IMR-90 (cell line): ENCODE measurements around the gene MARCHF6. TPM values are rescaled to one million over a fixed set of nuclear protein-coding genes. Genes with fewer than 3 reads are reported as not detected.

Experiments
- ATAC-seq: fragments of 200-7000 bp; cut with Tn5 transposase; 2 replicates; pipeline ENCODE4 v1.9.1; 2020; ENCODE audit warnings: low read depth, mild to moderate bottlenecking, moderate library complexity
- BruUV-seq: library from RNA; stranded (reverse); fragments of 400-500 nt; replicated peaks from 2 replicates; lab custom pipeline; 2021; lab: Mats Ljungman, UMichigan
- CTCF ChIA-PET: fragments of 300-600 bp; formaldehyde crosslinking; extraction: SDS; loops from one replicate; lab custom pipeline; 2021; ENCODE audit warnings: antibody characterized with exemption; lab: Yijun Ruan, JAX
- POLR2A ChIA-PET: fragments of 300-600 bp; sonication (Branson Sonifier 250); formaldehyde crosslinking; loops from one replicate; lab custom pipeline; 2022; ENCODE audit warnings: antibody characterized with exemption; ENCODE audit not compliant: unreplicated experiment; lab: Charles Lee
- DNase-seq: peaks from one replicate; pipeline ENCODE4 v3.0.0; 2013
- H2AFZ ChIP-seq: replicated peaks from 2 replicates; pipeline ENCODE3; 2013; ENCODE audit warnings: low read length, mild to moderate bottlenecking; ENCODE audit not compliant: poor library complexity
- H2AK5ac ChIP-seq: 2 replicates; pipeline ENCODE4 v1.6.1; 2013; ENCODE audit warnings: low read depth, low read length, inconsistent platforms
- H2AK9ac ChIP-seq: replicated peaks from 2 replicates; pipeline ENCODE3; 2013; ENCODE audit warnings: mild to moderate bottlenecking, low read depth, low read length, moderate library complexity; ENCODE audit not compliant: poor library complexity
- H2BK120ac ChIP-seq: 2 replicates; pipeline ENCODE4 v1.6.1; 2013; ENCODE audit warnings: low read depth, low read length, inconsistent platforms
- H2BK15ac ChIP-seq: 3 replicates; pipeline ENCODE4 v1.6.1; 2013; ENCODE audit warnings: low read depth, low read length, inconsistent platforms
- H2BK20ac ChIP-seq: 2 replicates; pipeline ENCODE4 v1.6.1; 2013; ENCODE audit warnings: low read depth, mild to moderate bottlenecking, inconsistent platforms, low read length, moderate library complexity
- H2BK5ac ChIP-seq: 2 replicates; pipeline ENCODE4 v1.6.1; 2013; ENCODE audit warnings: mild to moderate bottlenecking, low read depth, low read length, inconsistent platforms; ENCODE audit not compliant: poor library complexity, severe bottlenecking
- H3K14ac ChIP-seq: replicated peaks from 2 replicates; pipeline ENCODE4 v1.6.1; 2013; ENCODE audit warnings: low read depth, low read length, inconsistent platforms
- H3K18ac ChIP-seq: 2 replicates; pipeline ENCODE4 v1.6.1; 2013; ENCODE audit warnings: low read depth, low read length, control low read depth
- H3K23ac ChIP-seq: 2 replicates; pipeline ENCODE4 v1.6.1; 2013; ENCODE audit warnings: low read depth, low read length, inconsistent platforms
- H3K27ac ChIP-seq: 2 replicates; pipeline ENCODE4 v1.5.1; 2013; ENCODE audit warnings: mild to moderate bottlenecking, control low read depth, low read length; ENCODE audit not compliant: insufficient read depth
- H3K27me3 ChIP-seq: 2 replicates; pipeline ENCODE4 v1.6.1; 2013; ENCODE audit warnings: low read length; ENCODE audit not compliant: control insufficient read depth, insufficient read depth
- H3K36me3 ChIP-seq: 2 replicates; pipeline ENCODE4 v1.6.1; 2013; ENCODE audit warnings: low read length, mixed read lengths; ENCODE audit not compliant: control insufficient read depth, insufficient read depth
- H3K4ac ChIP-seq: 2 replicates; pipeline ENCODE4 v1.6.1; 2013; ENCODE audit warnings: low read depth, low read length, inconsistent platforms
- H3K4me1 ChIP-seq: 2 replicates; pipeline ENCODE4 v1.6.1; 2013; ENCODE audit warnings: low read length, mixed read lengths; ENCODE audit not compliant: control insufficient read depth, insufficient read depth
- H3K4me2 ChIP-seq: 2 replicates; pipeline ENCODE4 v1.6.1; 2013; ENCODE audit warnings: low read depth, mild to moderate bottlenecking, control low read depth, low read length, moderate library complexity
- H3K4me3 ChIP-seq: 2 replicates; pipeline ENCODE4 v1.5.1; 2013; ENCODE audit warnings: low read depth, mild to moderate bottlenecking, control low read depth, low read length, moderate library complexity; ENCODE audit not compliant: insufficient read depth
- H3K56ac ChIP-seq: 2 replicates; pipeline ENCODE4 v1.6.1; 2013; ENCODE audit warnings: low read length, inconsistent platforms; ENCODE audit not compliant: insufficient read depth; ENCODE audit errors: extremely low read depth
- H3K79me1 ChIP-seq, 2 experiments: 2 replicates each; pipeline ENCODE4 v1.6.1; 2013; ENCODE audit warnings: low read length in 2 of 2, inconsistent platforms in 1 of 2, low read depth in 1 of 2
- H3K9ac ChIP-seq: 2 replicates; pipeline ENCODE4 v1.6.1; 2013; ENCODE audit warnings: low read depth, low read length, control low read depth
- H3K9me1 ChIP-seq: 2 replicates; pipeline ENCODE4 v1.6.1; 2013; ENCODE audit warnings: low read length, inconsistent platforms; ENCODE audit not compliant: insufficient read depth
- H3K9me3 ChIP-seq: 2 replicates; pipeline ENCODE4 v1.6.1; 2013; ENCODE audit warnings: low read length; ENCODE audit not compliant: control insufficient read depth, insufficient read depth
- H4K20me1 ChIP-seq: 2 replicates; pipeline ENCODE4 v1.6.1; 2013; ENCODE audit warnings: low read length, inconsistent platforms; ENCODE audit not compliant: insufficient read depth
- H4K5ac ChIP-seq: 2 replicates; pipeline ENCODE4 v1.6.1; 2013; ENCODE audit warnings: mild to moderate bottlenecking, low read depth, low read length, control low read depth
- H4K8ac ChIP-seq, 2 experiments: 2 replicates each; pipeline ENCODE4 v1.6.1; 2013; ENCODE audit warnings: low read depth in 2 of 2, low read length in 2 of 2, control low read depth in 1 of 2, inconsistent platforms in 1 of 2
- H4K91ac ChIP-seq: 2 replicates; pipeline ENCODE4 v1.6.1; 2013; ENCODE audit warnings: low read depth, low read length, inconsistent platforms; ENCODE audit not compliant: insufficient read depth
- CHD1 ChIP-seq: IDR thresholded peaks from 2 replicates; pipeline ENCODE4 v1.6.1; 2012; ENCODE audit warnings: low read depth, low read length, improper control_type of control experiment
- RAD21 ChIP-seq: IDR thresholded peaks from 2 replicates; pipeline ENCODE4 v1.6.1; 2012; ENCODE audit warnings: low read length, improper control_type of control experiment
- WGBS, 2 experiments: methylation state at CpG; one replicate each; pipeline versions ENCODE4 v1.1.5 to v1.1.7; 2013; ENCODE audit warnings: missing lambda C conversion rate in 2 of 2; ENCODE audit not compliant: insufficient read length in 1 of 2; ENCODE audit errors: extremely low coverage in 2 of 2; 5-methylcytosine and 5-hydroxymethylcytosine counted together
- dilution Hi-C: fragments of 300-500 bp; cut with HindIII; formaldehyde crosslinking; loops from one replicate; pipeline ENCODE4 v1.14.3; 2018; ENCODE audit warnings: low sequenced_read_pairs; ENCODE audit not compliant: unreplicated experiment
- in situ Hi-C: fragments of 300-500 bp; cut with MboI; formaldehyde crosslinking; loops from 3 replicates; pipeline ENCODE4 v1.14.3; 2019; ENCODE audit warnings: low sequenced_read_pairs, inconsistent platforms, mixed read lengths
- intact Hi-C: fragments of 100-400 bp; cut with micrococcal nuclease; formaldehyde crosslinking; loops from 2 replicates; pipeline ENCODE4 v1.10.0; 2022
- polyA plus RNA-seq, 3 experiments: library from polyadenylated mRNA; depleted of rRNA; stranded (reverse); fragments of >200 nt; gene quantifications; 2 replicates each; pipeline ENCODE4 v1.2.3, GENCODE V29; 2012; ENCODE audit warnings: low replicate concordance in 1 of 3
- total RNA-seq: library from RNA; depleted of rRNA; stranded (reverse); fragments of >200 nt; gene quantifications from 2 replicates; pipeline ENCODE4 v1.2.3, GENCODE V29; 2012
- TF ChIP-seq, protein P1 (sequence below): conservative IDR thresholded peaks from 2 replicates; pipeline ENCODE4 v1.5.1; 2012; ENCODE audit warnings: mild to moderate bottlenecking, low read depth, low read length, improper control_type of control experiment

The MARCHF6 gene
- total and polyA plus RNA-seq, 2 of the 4 experiments (the other 2 are of a cell fraction), result 55.2 to 62.6 TPM

DNA sequence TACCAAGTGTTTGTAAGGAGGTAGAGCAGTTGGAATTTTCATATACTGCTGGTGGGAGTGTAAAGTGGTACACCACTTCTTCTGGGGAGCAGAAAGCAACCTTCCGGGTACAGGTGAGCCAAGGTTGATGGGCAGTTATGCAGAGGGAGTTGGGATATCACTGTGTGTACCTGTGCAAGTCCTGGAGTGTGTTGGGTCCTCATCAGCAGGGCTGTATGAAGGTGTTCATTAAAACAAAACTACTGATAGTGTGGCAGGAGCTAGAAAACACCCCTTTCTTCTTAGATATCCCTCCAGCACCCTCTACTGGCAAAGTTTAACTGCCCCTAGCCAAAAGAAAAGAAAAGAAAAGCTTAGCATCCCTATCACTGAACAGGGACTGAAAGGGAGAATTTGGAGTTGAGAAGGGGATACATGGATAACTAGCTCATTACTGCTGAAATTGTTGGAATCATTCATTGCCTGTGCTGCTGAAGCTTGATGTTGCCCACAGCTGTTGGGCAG, 10.7 kb downstream of the MARCHF6 start:
- BruUV-seq, result no TSS peak
- H3K23ac ChIP-seq, result no peak overlapping the region
- no peak overlapping the region for H2AK9ac ChIP-seq
- H3K9me1 ChIP-seq, result peaks cover 11% of the 10 kb centered on the region
- H3K27me3 ChIP-seq, result no peaks in the 10 kb centered on the region
- in situ Hi-C loops, result no loop called here
- peaks cover 3% of the 10 kb centered on the region for H3K36me3 ChIP-seq
- no peak overlapping the region for H2BK120ac ChIP-seq
- H4K20me1 ChIP-seq, result peaks cover 92% of the 10 kb centered on the region
- H3K9ac ChIP-seq, result no peak overlapping the region
- no peak overlapping the region for H3K4me2 ChIP-seq
- no peak overlapping the region for H3K56ac ChIP-seq
- ATAC-seq, result no peak
- H3K4me3 ChIP-seq, result no peak overlapping the region
- no peak overlapping the region for H3K4ac ChIP-seq
- H2AK5ac ChIP-seq, result no peak overlapping the region
- H3K79me1 ChIP-seq, result peaks cover 0 to 60% of the 10 kb centered on the region in 2 experiments; a peak in 2 of 4 replicates
- H3K18ac ChIP-seq, result no peak overlapping the region
- H2BK5ac ChIP-seq, result no peak overlapping the region
- H2BK20ac ChIP-seq, result no peak overlapping the region
- DNase-seq, result no peak
- H3K14ac ChIP-seq, result no peak overlapping the region
- intact Hi-C loops, result no loop called here
- peaks cover 8% of the 10 kb centered on the region for H3K4me1 ChIP-seq
- no peaks in the 10 kb centered on the region for H3K9me3 ChIP-seq
- TF ChIP-seq, protein P1, sequence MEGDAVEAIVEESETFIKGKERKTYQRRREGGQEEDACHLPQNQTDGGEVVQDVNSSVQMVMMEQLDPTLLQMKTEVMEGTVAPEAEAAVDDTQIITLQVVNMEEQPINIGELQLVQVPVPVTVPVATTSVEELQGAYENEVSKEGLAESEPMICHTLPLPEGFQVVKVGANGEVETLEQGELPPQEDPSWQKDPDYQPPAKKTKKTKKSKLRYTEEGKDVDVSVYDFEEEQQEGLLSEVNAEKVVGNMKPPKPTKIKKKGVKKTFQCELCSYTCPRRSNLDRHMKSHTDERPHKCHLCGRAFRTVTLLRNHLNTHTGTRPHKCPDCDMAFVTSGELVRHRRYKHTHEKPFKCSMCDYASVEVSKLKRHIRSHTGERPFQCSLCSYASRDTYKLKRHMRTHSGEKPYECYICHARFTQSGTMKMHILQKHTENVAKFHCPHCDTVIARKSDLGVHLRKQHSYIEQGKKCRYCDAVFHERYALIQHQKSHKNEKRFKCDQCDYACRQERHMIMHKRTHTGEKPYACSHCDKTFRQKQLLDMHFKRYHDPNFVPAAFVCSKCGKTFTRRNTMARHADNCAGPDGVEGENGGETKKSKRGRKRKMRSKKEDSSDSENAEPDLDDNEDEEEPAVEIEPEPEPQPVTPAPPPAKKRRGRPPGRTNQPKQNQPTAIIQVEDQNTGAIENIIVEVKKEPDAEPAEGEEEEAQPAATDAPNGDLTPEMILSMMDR, result peak; percentile 24; the same call in 1 of the 2 replicates
- peak; percentile 9; the same call in 1 of the 2 replicates for TF ChIP-seq RAD21
- no peak for TF ChIP-seq CHD1
- no peak overlapping the region for H2AFZ ChIP-seq
- no peak overlapping the region for H4K5ac ChIP-seq
- WGBS, 2 experiments, result no CpG with 5 or more reads among the region's 1 CpG
- H4K91ac ChIP-seq, result no peak overlapping the region
- H2BK15ac ChIP-seq, result no peak overlapping the region
- dilution Hi-C loops, result no loop called here
- CTCF ChIA-PET, result interaction anchor here (0.7 to 0.9 kb wide), 2 partner anchors 10 to 45 kb away, joined by 3 read pairs; no protein-coding TSS in a partner anchor
- no peak overlapping the region for H3K27ac ChIP-seq
- no peak overlapping the region for H4K8ac ChIP-seq
- POLR2A ChIA-PET, result no interaction called here
